ENCODE data around the gene STRN3.

DNA sequence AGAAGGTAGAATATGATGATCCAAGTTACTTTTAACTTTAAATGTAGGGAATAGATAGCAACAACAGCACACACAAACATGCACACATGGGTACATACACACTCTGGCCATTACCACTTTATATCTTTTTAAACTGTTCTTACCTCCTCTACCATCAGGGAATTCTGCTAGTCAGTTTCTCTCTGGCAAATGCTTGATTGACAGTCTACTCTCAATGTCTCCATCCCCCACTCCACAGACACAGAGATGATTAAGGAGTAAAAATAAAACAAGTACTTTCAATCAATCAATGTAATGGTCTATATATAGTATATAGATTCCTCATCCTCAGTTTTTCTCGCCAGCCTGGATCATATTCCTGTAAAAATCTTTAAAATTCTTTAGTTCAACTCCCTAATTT is 16.1 kb upstream of the STRN3 start:
- TF ChIP-seq POLR2AphosphoS5 (IDR thresholded peaks at IDR 0.05; ENCODE audit: borderline replicate concordance, low read depth, low read length) (no peak), EZH2 (IDR thresholded peaks at IDR 0.05) (no peak)
